ENCODE measurements around the gene LMAN2.

DNA sequence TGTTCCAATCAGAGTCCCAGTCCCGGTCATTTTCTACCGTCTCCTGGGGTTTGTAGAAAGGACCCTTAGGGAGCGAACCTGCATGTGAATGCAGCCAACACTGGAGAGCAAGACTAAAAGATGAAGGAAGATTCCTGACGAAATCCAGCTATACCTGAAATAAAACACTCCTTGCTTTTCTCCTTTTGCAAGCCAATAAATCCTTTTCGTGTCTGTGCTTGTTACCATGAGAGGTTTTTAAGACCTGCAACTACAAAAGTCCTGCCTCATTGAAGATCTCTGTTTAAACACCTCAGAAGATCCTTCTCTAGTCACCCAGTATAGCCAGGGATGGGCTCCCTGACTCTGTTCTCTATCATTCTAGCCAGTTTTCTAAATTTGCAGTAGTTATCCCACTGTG lies 22.7 kb upstream of the LMAN2 start:
- TF ChIP-seq, protein P1, sequence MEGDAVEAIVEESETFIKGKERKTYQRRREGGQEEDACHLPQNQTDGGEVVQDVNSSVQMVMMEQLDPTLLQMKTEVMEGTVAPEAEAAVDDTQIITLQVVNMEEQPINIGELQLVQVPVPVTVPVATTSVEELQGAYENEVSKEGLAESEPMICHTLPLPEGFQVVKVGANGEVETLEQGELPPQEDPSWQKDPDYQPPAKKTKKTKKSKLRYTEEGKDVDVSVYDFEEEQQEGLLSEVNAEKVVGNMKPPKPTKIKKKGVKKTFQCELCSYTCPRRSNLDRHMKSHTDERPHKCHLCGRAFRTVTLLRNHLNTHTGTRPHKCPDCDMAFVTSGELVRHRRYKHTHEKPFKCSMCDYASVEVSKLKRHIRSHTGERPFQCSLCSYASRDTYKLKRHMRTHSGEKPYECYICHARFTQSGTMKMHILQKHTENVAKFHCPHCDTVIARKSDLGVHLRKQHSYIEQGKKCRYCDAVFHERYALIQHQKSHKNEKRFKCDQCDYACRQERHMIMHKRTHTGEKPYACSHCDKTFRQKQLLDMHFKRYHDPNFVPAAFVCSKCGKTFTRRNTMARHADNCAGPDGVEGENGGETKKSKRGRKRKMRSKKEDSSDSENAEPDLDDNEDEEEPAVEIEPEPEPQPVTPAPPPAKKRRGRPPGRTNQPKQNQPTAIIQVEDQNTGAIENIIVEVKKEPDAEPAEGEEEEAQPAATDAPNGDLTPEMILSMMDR (IDR thresholded peaks at IDR 0.05): no peak
- no peak for TF ChIP-seq POLR2A (IDR thresholded peaks at IDR 0.05)

All from Peyer's patch (tissue), 4 donors.